Sigmoid colon (tissue), 4 donors: ENCODE data around the gene FADS1.

Experiments
- EP300 ChIP-seq, 4 donors: sonication (generic); formaldehyde crosslinking; IDR thresholded peaks; one replicate each; pipeline ENCODE4 v1.6.1; 2017; ENCODE audit warnings: antibody characterized with exemption in 4 of 4
- POLR2A ChIP-seq, 2 donors: fragments of 450-650 bp; IDR thresholded peaks; one replicate each; pipeline ENCODE4 v1.6.1; 2016; ENCODE audit warnings: antibody characterized with exemption in 2 of 2, mild to moderate bottlenecking in 2 of 2, moderate library complexity in 2 of 2
- POLR2AphosphoS5 ChIP-seq, 4 donors: sonication (generic); formaldehyde crosslinking; IDR thresholded peaks; one replicate each; pipeline ENCODE4 v1.6.1; 2017; ENCODE audit warnings: antibody characterized with exemption in 4 of 4
- TF ChIP-seq, protein P1 (sequence below), 4 experiments: fragments of 450-650 bp in 3 of 4; fragments of 200-600 bp in 1 of 4; IDR thresholded peaks; one replicate each; pipeline ENCODE4 v1.5.1; 2016 to 2019; ENCODE audit warnings: antibody characterized with exemption in 4 of 4, mild to moderate bottlenecking in 3 of 4, moderate library complexity in 2 of 4

DNA sequence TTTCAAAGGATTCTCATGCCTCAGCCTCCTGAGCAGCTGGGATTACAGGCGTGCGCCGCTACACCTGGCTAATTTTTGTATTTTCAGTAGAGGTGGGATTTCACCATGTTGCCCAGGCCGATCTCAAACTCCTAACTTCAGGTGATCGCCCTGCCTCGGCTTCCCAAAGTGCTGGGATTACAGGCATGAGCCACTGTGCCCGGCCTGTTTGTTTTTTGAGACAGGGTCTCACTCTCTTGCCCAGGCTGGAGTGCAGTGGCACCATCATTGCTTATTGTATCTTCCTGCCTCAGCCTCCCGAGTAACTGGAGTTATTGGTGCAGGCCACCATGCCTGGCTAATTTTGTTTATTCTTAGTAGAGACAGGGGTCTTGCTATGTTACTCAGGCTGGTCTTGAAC is 19.4 kb upstream of the FADS1 start:
- TF ChIP-seq, protein P1, sequence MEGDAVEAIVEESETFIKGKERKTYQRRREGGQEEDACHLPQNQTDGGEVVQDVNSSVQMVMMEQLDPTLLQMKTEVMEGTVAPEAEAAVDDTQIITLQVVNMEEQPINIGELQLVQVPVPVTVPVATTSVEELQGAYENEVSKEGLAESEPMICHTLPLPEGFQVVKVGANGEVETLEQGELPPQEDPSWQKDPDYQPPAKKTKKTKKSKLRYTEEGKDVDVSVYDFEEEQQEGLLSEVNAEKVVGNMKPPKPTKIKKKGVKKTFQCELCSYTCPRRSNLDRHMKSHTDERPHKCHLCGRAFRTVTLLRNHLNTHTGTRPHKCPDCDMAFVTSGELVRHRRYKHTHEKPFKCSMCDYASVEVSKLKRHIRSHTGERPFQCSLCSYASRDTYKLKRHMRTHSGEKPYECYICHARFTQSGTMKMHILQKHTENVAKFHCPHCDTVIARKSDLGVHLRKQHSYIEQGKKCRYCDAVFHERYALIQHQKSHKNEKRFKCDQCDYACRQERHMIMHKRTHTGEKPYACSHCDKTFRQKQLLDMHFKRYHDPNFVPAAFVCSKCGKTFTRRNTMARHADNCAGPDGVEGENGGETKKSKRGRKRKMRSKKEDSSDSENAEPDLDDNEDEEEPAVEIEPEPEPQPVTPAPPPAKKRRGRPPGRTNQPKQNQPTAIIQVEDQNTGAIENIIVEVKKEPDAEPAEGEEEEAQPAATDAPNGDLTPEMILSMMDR (IDR thresholded peaks at IDR 0.05): no peak
- TF ChIP-seq POLR2AphosphoS5 (IDR thresholded peaks at IDR 0.05) (no peak), POLR2A (IDR thresholded peaks at IDR 0.05) (no peak), EP300 (IDR thresholded peaks at IDR 0.05) (no peak)
